HepG2 (cell line): ENCODE results near the gene SERTAD1. TPM values are rescaled to one million over a fixed set of nuclear protein-coding genes. Genes with fewer than 3 reads are reported as not detected.
"Not testable (repeated sequence)": the region's sequence is repeated elsewhere in the genome, so short reads cannot be mapped to it uniquely, and the experiment has no call there.

Experiments
- ATAC-seq: fragments of 200-7000 bp; cut with Tn5 transposase; 3 replicates; pipeline ENCODE4 v1.9.1; 2020; ENCODE audit warnings: mild to moderate bottlenecking, moderate library complexity
- BruUV-seq: library from RNA; stranded (reverse); fragments of 400-500 nt; replicated peaks from 2 replicates; lab custom pipeline; 2021; lab: Mats Ljungman, UMichigan
- CTCF ChIA-PET: fragments of 300-600 bp; formaldehyde crosslinking; extraction: SDS; loops from one replicate; lab custom pipeline; 2021; ENCODE audit warnings: low total read pairs, inconsistent platforms, low intra/inter-chr PET ratio; lab: Yijun Ruan, JAX
- POLR2A ChIA-PET: fragments of 350-600 bp; sonication (Branson Sonifier 250); formaldehyde crosslinking; loops from one replicate; lab custom pipeline; 2020; ENCODE audit warnings: antibody characterized with exemption, inconsistent platforms; lab: Yijun Ruan, JAX
- DNase-seq: peaks from one replicate; pipeline ENCODE4 v3.0.0-alpha.2; 2015; ENCODE audit warnings: low spot score
- FAIRE-seq: peaks from 3 replicates; lab custom pipeline; 2011; peaks lifted over from hg19 to GRCh38; lab: Jason Lieb, UNC
- H2AFZ ChIP-seq: one replicate; pipeline ENCODE4 v1.6.1; 2011; ENCODE audit warnings: low read length, inconsistent platforms
- H3K27ac ChIP-seq: fragments of 300-600 bp; 3 replicates; pipeline ENCODE4 v1.8.0; 2011; ENCODE audit warnings: mixed run types, mild to moderate bottlenecking, mixed read lengths, low read length, inconsistent platforms; ENCODE audit not compliant: insufficient read depth; ENCODE audit errors: extremely low read length
- H3K27me3 ChIP-seq, 2 experiments: fragments of 200-600 bp in 1 of 2; 2 replicates in 1 of 2; 3 replicates in 1 of 2; pipeline versions ENCODE4 v1.6.0 to v1.8.0; 2011; ENCODE audit warnings: low read length in 2 of 2, mild to moderate bottlenecking in 2 of 2, moderate library complexity in 2 of 2, inconsistent platforms in 1 of 2; ENCODE audit not compliant: insufficient read depth in 2 of 2, control insufficient read depth in 1 of 2
- H3K36me3 ChIP-seq, 2 experiments: fragments of 200-600 bp in 1 of 2; replicated peaks in 1 of 2; 2 replicates in 1 of 2; 3 replicates in 1 of 2; pipeline versions ENCODE4 v1.5.1 to v1.8.0; 2011; ENCODE audit warnings: low read length in 2 of 2, inconsistent platforms in 1 of 2; ENCODE audit not compliant: insufficient read depth in 2 of 2, control insufficient read depth in 1 of 2
- H3K4me1 ChIP-seq: 2 replicates; pipeline ENCODE4 v1.5.1; 2012; ENCODE audit warnings: low read length, inconsistent platforms; ENCODE audit not compliant: insufficient read depth
- H3K4me2 ChIP-seq: 2 replicates; pipeline ENCODE4 v1.6.0; 2011; ENCODE audit warnings: low read depth, low read length, inconsistent platforms
- H3K4me3 ChIP-seq, 3 experiments: fragments of 200-600 bp in 1 of 3; sonication (generic), shearing (Covaris generic) in 1 of 3; replicated peaks in 1 of 3; 2 replicates each; pipeline ENCODE4 v1.5.1; 2011 to 2016; ENCODE audit warnings: low read length in 3 of 3, inconsistent platforms in 2 of 3, low read depth in 2 of 3, mild to moderate bottlenecking in 2 of 3, control low read depth in 1 of 3, mixed read lengths in 1 of 3; ENCODE audit not compliant: insufficient read depth in 1 of 3
- H3K79me2 ChIP-seq: one replicate; pipeline ENCODE4 v1.6.1; 2011; ENCODE audit warnings: low read length, inconsistent platforms; ENCODE audit not compliant: insufficient read depth
- H3K9ac ChIP-seq: 2 replicates; pipeline ENCODE4 v1.6.0; 2011; ENCODE audit warnings: mild to moderate bottlenecking, low read depth, low read length, inconsistent platforms; ENCODE audit not compliant: insufficient read depth
- H3K9me3 ChIP-seq: 2 replicates; pipeline ENCODE4 v1.5.1; 2012; ENCODE audit warnings: mild to moderate bottlenecking, low read length
- H4K20me1 ChIP-seq: 2 replicates; pipeline ENCODE4 v1.6.0; 2011; ENCODE audit warnings: inconsistent platforms, mild to moderate bottlenecking, low read length, moderate library complexity; ENCODE audit not compliant: insufficient read depth
- CEBPB ChIP-seq: IDR thresholded peaks from 2 replicates; pipeline ENCODE4 v1.6.1; 2011; ENCODE audit warnings: low read depth, low read length, improper control_type of control experiment, borderline replicate concordance
- CEBPG ChIP-seq: IDR thresholded peaks from 2 replicates; pipeline ENCODE4 v1.6.1; 2016
- HNRNPK ChIP-seq: fragments of 200-400 bp; formaldehyde crosslinking; IDR thresholded peaks from 2 replicates; pipeline ENCODE4 v1.6.1; 2018; ENCODE audit warnings: low read length, low read depth, moderate library complexity, mild to moderate bottlenecking; ENCODE audit not compliant: poor library complexity, severe bottlenecking
- TEAD3 ChIP-seq: optimal IDR thresholded peaks from 2 replicates; pipeline ENCODE3; 2016; ENCODE audit warnings: borderline replicate concordance
- ZMYM3 ChIP-seq: sonication (generic); formaldehyde crosslinking; IDR thresholded peaks from 2 replicates; pipeline ENCODE4 v1.5.1; 2020; ENCODE audit warnings: mild to moderate bottlenecking, missing genetic modification reagents
- ZNF362 ChIP-seq: sonication (generic); formaldehyde crosslinking; IDR thresholded peaks from 2 replicates; pipeline ENCODE4 v1.4.0; 2020; ENCODE audit warnings: missing genetic modification reagents, mild to moderate bottlenecking, borderline replicate concordance
- WGBS: methylation state at CpG from one replicate; pipeline ENCODE4 v1.1.6; 2017; ENCODE audit warnings: low lambda C conversion rate; 5-methylcytosine and 5-hydroxymethylcytosine counted together
- in situ Hi-C: cut with HindIII; loops from 2 replicates; pipeline ENCODE4 v1.10.0; 2017; ENCODE audit warnings: low pct_unique_long_range_greater_than_20kb; ENCODE audit not compliant: extremely low pct_ligation_motif_present
- intact Hi-C: fragments of 100-400 bp; cut with micrococcal nuclease; formaldehyde crosslinking; loops from one replicate; pipeline ENCODE4 v1.10.0; 2022; ENCODE audit not compliant: unreplicated experiment
- polyA plus RNA-seq, 8 experiments: library from polyadenylated mRNA; depleted of rRNA in 3 of 8; stranded (reverse) in 7 of 8; unstranded in 1 of 8; fragments of >200 nt; fragmentation: Illumina TruSeq in 4 of 8; extraction: Trizol in 4 of 8; gene quantifications; 2 replicates each; pipeline versions ENCODE4 v1.2.1 to v1.2.3, GENCODE V29; 2011 to 2016; ENCODE audit warnings: low read depth in 4 of 8, missing spikeins in 1 of 8, mixed read lengths in 1 of 8; ENCODE audit not compliant: insufficient read depth in 1 of 8
- total RNA-seq, 5 experiments: library from RNA; depleted of rRNA; stranded (reverse); fragments of >200 nt; fragmentation: Illumina TruSeq; extraction: Trizol; gene quantifications; 2 replicates each; pipeline ENCODE4 v1.2.3, GENCODE V29; 2016; ENCODE audit warnings: low read depth in 1 of 5

SERTAD1 gene
- total and polyA plus RNA-seq, 2 of the 13 experiments (the other 11 are each of a cell fraction or from before 2014, with no cell fraction given): 4.3 to 4.5 TPM

- ChIA-PET CTCF (interaction anchor here (1.1 kb wide), 1 partner anchor 43 kb away, joined by 3 read pairs; no protein-coding TSS in a partner anchor), POLR2A (interaction anchor here (0.9 to 5.5 kb wide), 9 partner anchors 10 to 140 kb away, joined by 3 to 47 read pairs (median 10); partner anchors contain the start of genes C19orf47, PLD3, SERTAD1 and SERTAD3)
- Histone ChIP-seq H3K27ac (peak overlapping the region; percentile 22), H3K4me3 (0 out of 6 replicates have a peak overlapping the region, but pooled peaks of 1 of the 3 experiments have one; percentile 75), H3K4me1 (peaks cover 52% of the 10 kb centered on the region), H3K27me3 (peaks cover 1 to 17% of the 10 kb centered on the region in 2 experiments; a peak in 3 of 5 replicates), H3K4me2 (peak overlapping the region; percentile 86)
- H4K20me1 ChIP-seq, H2AFZ ChIP-seq, H3K79me2 ChIP-seq, H3K9me3 ChIP-seq, in situ Hi-C loops, H3K36me3 ChIP-seq, BruUV-seq, FAIRE-seq, ATAC-seq, H3K9ac ChIP-seq: not testable (repeated sequence)
- DNase-seq: peak; percentile 40
- intact Hi-C loops: loop anchor here (1.0 to 10.0 kb wide), 3 partner anchors 19 to 61 kb away; partner anchors contain the start of gene SERTAD3
- WGBS: 13% methylated on average over 12 of the region's 12 CpGs
- 0 out of 2 replicates have a peak, but pooled peaks have one; percentile 3 for TF ChIP-seq ZMYM3
- TF ChIP-seq TEAD3 (CRISPR knock-in tag): peak; percentile 60
- peak; percentile 66 for TF ChIP-seq CEBPG (CRISPR knock-in tag)
- peak; percentile 79 for TF ChIP-seq HNRNPK
- peak; percentile 62; the same call in 1 of the 2 replicates for TF ChIP-seq CEBPB
- TF ChIP-seq ZNF362 (CRISPR knock-in tag): peak; percentile 55; the same call in 1 of the 2 replicates
These were observed 37.8 kb upstream of the SERTAD1 start for GRCh38 chr19:40463587-40464037.
